OCI-LY7 (cell line): ENCODE results near the gene KLHL25. TPM values are rescaled to one million over a fixed set of nuclear protein-coding genes. Genes with fewer than 3 reads are reported as not detected.

Source experiments
- BruUV-seq: library from RNA; stranded (reverse); fragments of 400-500 nt; replicated peaks from 2 replicates; lab custom pipeline; 2021; lab: Mats Ljungman, UMichigan
- CTCF ChIA-PET: fragments of 300-600 bp; sonication (Branson Sonifier 250); formaldehyde crosslinking; loops from one replicate; lab custom pipeline; 2022; ENCODE audit warnings: antibody characterized with exemption; ENCODE audit not compliant: unreplicated experiment; lab: Charles Lee
- POLR2A ChIA-PET: fragments of 300-600 bp; sonication (Branson Sonifier 250); formaldehyde crosslinking; loops from one replicate; lab custom pipeline; 2022; ENCODE audit warnings: antibody characterized with exemption; lab: Charles Lee
- DNase-seq: peaks from one replicate; pipeline ENCODE4 v3.0.0-alpha.2; 2015; ENCODE audit warnings: low spot score
- H2AFZ ChIP-seq: fragments of 200-600 bp; sonication (generic), shearing (Covaris generic); 2 replicates; pipeline ENCODE4 v1.6.1; 2014; ENCODE audit warnings: mild to moderate bottlenecking, antibody characterized with exemption, low read length, moderate library complexity
- H3K27ac ChIP-seq: fragments of 200-600 bp; sonication (generic); 2 replicates; pipeline ENCODE4 v1.5.1; 2014; ENCODE audit warnings: mixed run types, low read depth, mild to moderate bottlenecking, moderate library complexity, low read length, inconsistent platforms; ENCODE audit not compliant: poor library complexity, severe bottlenecking
- H3K36me3 ChIP-seq: fragments of 200-600 bp; sonication (generic); 2 replicates; pipeline ENCODE4 v1.6.1; 2014; ENCODE audit warnings: mild to moderate bottlenecking, antibody characterized with exemption, low read length, moderate library complexity, mixed read lengths; ENCODE audit not compliant: insufficient read depth
- H3K4me1 ChIP-seq: fragments of 200-600 bp; sonication (generic); 2 replicates; pipeline ENCODE4 v1.5.1; 2014; ENCODE audit warnings: mild to moderate bottlenecking, low read length; ENCODE audit not compliant: insufficient read depth, poor library complexity, severe bottlenecking
- H3K4me2 ChIP-seq: fragments of 200-600 bp; sonication (generic); 2 replicates; pipeline ENCODE4 v1.6.1; 2014; ENCODE audit warnings: mild to moderate bottlenecking, low read length
- H3K4me3 ChIP-seq: fragments of 200-600 bp; sonication (generic); 2 replicates; pipeline ENCODE4 v1.5.1; 2014; ENCODE audit warnings: mild to moderate bottlenecking, low read depth, low read length; ENCODE audit not compliant: poor library complexity, severe bottlenecking
- H3K79me2 ChIP-seq: fragments of 200-600 bp; sonication (generic); 2 replicates; pipeline ENCODE4 v1.6.1; 2016; ENCODE audit warnings: low read depth, mild to moderate bottlenecking, low read length, moderate library complexity, mixed read lengths; ENCODE audit not compliant: insufficient read depth
- H3K9me2 ChIP-seq: fragments of 200-600 bp; sonication (generic); 2 replicates; pipeline ENCODE4 v1.6.1; 2016; ENCODE audit warnings: mild to moderate bottlenecking, low read length, mixed read lengths; ENCODE audit not compliant: insufficient read depth
- H3K9me3 ChIP-seq: fragments of 200-600 bp; sonication (generic); 2 replicates; pipeline ENCODE4 v1.6.1; 2014; ENCODE audit warnings: mild to moderate bottlenecking, mixed run types, low read length, mixed read lengths
- H4K20me1 ChIP-seq: fragments of 200-600 bp; sonication (generic); 2 replicates; pipeline ENCODE4 v1.6.1; 2014; ENCODE audit warnings: mild to moderate bottlenecking, antibody characterized with exemption, low read length, moderate library complexity, mixed read lengths; ENCODE audit not compliant: insufficient read depth
- CTCF ChIP-seq: fragments of 200-600 bp; sonication (generic); conservative IDR thresholded peaks from 2 replicates; pipeline ENCODE4 v1.5.1; 2014; ENCODE audit warnings: mild to moderate bottlenecking, antibody characterized with exemption, low read length, moderate library complexity, mixed read lengths
- EZH2phosphoT487 ChIP-seq: fragments of 200-600 bp; sonication (generic); IDR thresholded peaks from 2 replicates; pipeline ENCODE4 v1.6.1; 2018; ENCODE audit warnings: low read depth, borderline replicate concordance, mild to moderate bottlenecking, mixed run types, antibody characterized with exemption, low read length, moderate library complexity, mixed read lengths
- intact Hi-C: fragments of 100-400 bp; cut with micrococcal nuclease; formaldehyde crosslinking; loops from one replicate; pipeline ENCODE4 v1.10.0; 2022; ENCODE audit not compliant: unreplicated experiment
- total RNA-seq, 2 experiments: library from RNA; depleted of rRNA in 1 of 2; stranded (reverse); fragments of >200 nt in 1 of 2; shearing (Covaris generic) in 1 of 2; gene quantifications; 2 replicates each; pipeline ENCODE4 v1.2.3, GENCODE V29; 2014 to 2022

KLHL25 gene
- total RNA-seq, 2 experiments from 2014 or later: 5.1 to 7.7 TPM

DNA sequence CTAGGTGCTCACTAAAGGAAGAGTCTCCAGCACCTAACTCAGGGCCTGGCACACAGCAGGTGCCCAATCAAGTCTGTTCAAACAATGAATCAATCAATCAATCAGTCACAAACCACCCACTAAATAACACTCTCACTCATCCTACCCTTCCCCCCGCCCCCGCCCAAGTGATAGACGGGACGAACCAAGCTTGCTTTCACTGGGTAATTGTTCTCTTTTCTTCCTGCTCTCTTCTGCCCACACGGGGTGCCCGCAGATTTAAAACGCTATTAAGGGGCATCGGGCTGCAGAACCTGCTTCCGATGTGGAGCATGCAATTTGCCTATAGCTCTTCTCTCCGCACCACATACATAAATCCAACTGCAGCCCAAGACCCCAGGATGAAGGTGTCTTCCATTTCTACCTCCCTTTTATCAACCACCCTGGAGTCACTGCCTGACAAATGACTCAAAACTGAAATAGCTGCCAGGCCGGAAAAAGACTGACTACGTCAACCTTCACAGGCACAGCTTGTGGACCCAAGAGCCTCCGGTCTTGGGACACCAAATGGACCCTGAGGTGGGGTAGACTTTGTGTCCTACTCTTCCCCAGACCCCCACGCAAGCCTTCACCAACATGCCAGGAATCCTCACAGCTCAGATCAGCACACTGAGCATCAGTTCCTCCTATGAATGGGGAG, 1.7 kb downstream of the KLHL25 start:
- no peak overlapping the region for H3K27ac ChIP-seq

GRCh38 chr15:85792102-85792731, 2.5 kb downstream of the KLHL25 start:
- H3K4me2 ChIP-seq: no peak overlapping the region
- H3K36me3 ChIP-seq: no peaks in the 10 kb centered on the region
- no peak for DNase-seq
- H3K79me2 ChIP-seq: peaks cover 7% of the 10 kb centered on the region; the same call in 1 of the 2 replicates
- intact Hi-C loops: loop anchor here (5.0 kb wide), 2 partner anchors 50 kb away; no protein-coding TSS in a partner anchor
- H3K4me1 ChIP-seq: peaks cover 21% of the 10 kb centered on the region
- H2AFZ ChIP-seq: no peak overlapping the region
- no peak for TF ChIP-seq CTCF
- BruUV-seq: no TSS peak
- H3K4me3 ChIP-seq: no peak overlapping the region
- CTCF ChIA-PET: interaction anchor here (1.3 kb wide), 1 partner anchor 14 kb away, joined by 4 read pairs; no protein-coding TSS in a partner anchor
- H3K27ac ChIP-seq: no peak overlapping the region
- H3K9me3 ChIP-seq: no peaks in the 10 kb centered on the region
- POLR2A ChIA-PET: interaction anchor here (1.3 kb wide), 1 partner anchor 8 kb away, joined by 3 read pairs; no protein-coding TSS in a partner anchor
- H3K9me2 ChIP-seq: no peaks in the 10 kb centered on the region
- no peaks in the 10 kb centered on the region for H4K20me1 ChIP-seq

More for the DNA sequence above, 1.7 kb downstream of the KLHL25 start:
- ChIA-PET CTCF (interaction anchor here (0.6 to 1.3 kb wide), 2 partner anchors 15 to 80 kb away, joined by 3 to 4 read pairs; no protein-coding TSS in a partner anchor), POLR2A (no interaction called here)
- TF ChIP-seq EZH2phosphoT487 (no peak), CTCF (no peak)
- Histone ChIP-seq H3K4me1 (peaks cover 21% of the 10 kb centered on the region), H2AFZ (no peak overlapping the region), H3K9me3 (no peaks in the 10 kb centered on the region), H3K79me2 (peaks cover 7% of the 10 kb centered on the region; the same call in 1 of the 2 replicates), H3K4me2 (peak overlapping the region; percentile 98), H4K20me1 (no peaks in the 10 kb centered on the region), H3K4me3 (peak overlapping the region; percentile 90), H3K36me3 (no peaks in the 10 kb centered on the region), H3K9me2 (no peaks in the 10 kb centered on the region)
- DNase-seq: no peak
- intact Hi-C loops: loop anchor here (5.0 kb wide), 2 partner anchors 49 to 51 kb away; no protein-coding TSS in a partner anchor
- BruUV-seq: no TSS peak

- no peak overlapping the region for H3K4me3 ChIP-seq
- no peaks in the 10 kb centered on the region for H3K36me3 ChIP-seq
- BruUV-seq: no TSS peak
- ChIA-PET POLR2A (no interaction called here), CTCF (no interaction called here)
- peaks cover 28% of the 10 kb centered on the region for H3K4me1 ChIP-seq
- no peak for TF ChIP-seq CTCF
- TF ChIP-seq EZH2phosphoT487: no peak
- H3K27ac ChIP-seq: no peak overlapping the region
- intact Hi-C loops: no loop called here
- H3K9me3 ChIP-seq: no peaks in the 10 kb centered on the region
- H3K4me2 ChIP-seq: no peak overlapping the region
- H3K9me2 ChIP-seq: no peaks in the 10 kb centered on the region
- no peak overlapping the region for H2AFZ ChIP-seq
- no peaks in the 10 kb centered on the region for H4K20me1 ChIP-seq
- no peak for DNase-seq
- H3K79me2 ChIP-seq: peaks cover 7% of the 10 kb centered on the region; the same call in 1 of the 2 replicates
These were observed 5.2 kb downstream of the KLHL25 start for GRCh38 chr15:85789496-85789875.
